Measurements from ENCODE around the gene C1orf216.
"Not testable (repeated sequence)": the region's sequence is repeated elsewhere in the genome, so short reads cannot be mapped to it uniquely, and the experiment has no call there.

The C1orf216 gene

DNA sequence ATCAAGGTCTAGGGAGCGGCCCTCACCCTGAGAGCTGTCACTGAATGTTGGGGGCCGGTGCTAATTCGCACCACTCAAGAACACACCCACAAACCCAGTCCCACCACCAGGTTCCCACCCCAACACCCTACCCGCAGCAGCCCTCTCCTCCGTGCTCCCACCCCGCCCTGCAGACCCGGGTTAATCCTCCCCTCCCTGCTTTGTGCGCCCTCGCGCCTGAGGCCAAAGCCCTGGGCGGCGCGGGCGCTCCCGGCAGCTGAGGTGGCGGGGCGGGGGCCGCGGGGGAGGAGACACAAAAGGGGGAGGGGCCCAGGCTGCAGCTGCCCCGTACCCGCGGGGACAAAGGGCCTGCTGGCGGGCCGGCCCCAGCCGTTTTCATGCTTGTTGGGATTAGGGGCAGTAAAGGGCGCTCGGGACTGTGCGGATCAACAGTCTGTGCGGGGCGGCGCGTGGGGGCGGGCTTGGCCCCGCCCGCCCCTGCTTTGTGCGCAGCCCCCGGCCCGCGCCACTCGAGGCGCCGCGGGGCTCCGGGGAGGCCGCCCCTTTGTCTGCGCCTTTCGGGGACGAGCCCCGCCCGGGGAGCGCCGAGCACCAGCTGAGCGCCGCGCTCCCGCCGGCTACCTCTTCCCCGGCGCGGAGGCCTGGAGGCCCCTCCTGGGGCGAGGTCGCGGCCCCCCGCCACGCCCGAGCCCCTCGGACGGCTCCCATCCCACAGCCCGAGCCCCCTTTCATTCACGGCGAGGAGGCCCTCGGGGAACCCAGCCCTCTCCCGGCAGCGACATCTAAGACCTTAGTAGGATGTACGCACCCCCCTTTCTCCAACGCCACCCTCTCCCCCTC lies 10.9 kb downstream of the C1orf216 start:
- no peak for DNase-seq (ENCODE audit: low read depth in 3 of 3, low spot score in 1 of 3)

GRCh38 chr1:35706846-35707600 lies 11.7 kb downstream of the C1orf216 start:
- DNase-seq (ENCODE audit: low read depth in 3 of 3, low spot score in 1 of 3), result no peak

- DNase-seq (ENCODE audit: low read depth in 3 of 3, low spot score in 1 of 3), result no peak
These were observed 16.2 kb downstream of the C1orf216 start for GRCh38 chr1:35702508-35702907.

DNA sequence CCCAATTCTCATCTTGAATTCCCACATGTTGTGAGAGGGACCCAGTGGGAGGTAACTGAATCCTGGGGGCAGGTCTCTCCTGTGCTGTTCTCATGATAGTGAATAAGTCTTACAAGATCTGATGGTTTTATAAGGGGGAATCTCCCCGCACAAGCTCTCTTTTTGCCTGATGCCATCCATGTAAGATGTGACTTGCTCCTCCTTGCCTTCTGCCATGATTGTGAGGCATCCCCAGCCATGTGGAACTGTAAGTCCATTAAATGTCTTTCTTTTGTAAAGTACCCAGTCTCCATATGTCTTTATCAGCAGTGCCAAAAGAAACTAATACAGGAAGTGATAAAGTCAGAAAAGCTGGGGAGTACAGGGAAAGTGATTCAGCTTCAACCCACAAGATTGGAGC lies 19.5 kb downstream of the C1orf216 start:
- not testable (repeated sequence) for DNase-seq (ENCODE audit: low read depth in 3 of 3, low spot score in 1 of 3)

DNA sequence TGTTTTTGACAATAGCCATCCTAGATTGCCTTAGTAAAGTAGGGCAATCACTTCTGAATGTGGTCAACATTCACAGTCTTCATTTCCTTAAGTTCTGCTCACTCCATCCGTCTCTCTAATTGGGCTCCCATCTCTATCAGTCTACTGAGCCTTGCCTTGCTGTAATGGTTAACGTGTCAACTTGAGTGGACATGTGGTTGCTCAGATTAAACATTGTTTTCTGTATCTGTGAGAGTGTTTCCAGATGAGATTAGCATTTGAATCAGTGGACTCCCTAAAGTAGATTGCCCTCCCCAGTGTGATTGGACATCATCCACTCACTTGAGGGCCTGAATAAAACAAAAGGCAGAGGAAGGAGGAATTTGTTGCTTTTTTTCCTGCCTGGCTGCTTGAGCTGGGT lies 26.4 kb downstream of the C1orf216 start:
- no peak for DNase-seq (ENCODE audit: low read depth in 3 of 3, low spot score in 1 of 3)

GRCh38 chr1:35691571-35692220 lies 27.0 kb downstream of the C1orf216 start:
- no peak for DNase-seq (ENCODE audit: low read depth in 3 of 3, low spot score in 1 of 3)

DNA sequence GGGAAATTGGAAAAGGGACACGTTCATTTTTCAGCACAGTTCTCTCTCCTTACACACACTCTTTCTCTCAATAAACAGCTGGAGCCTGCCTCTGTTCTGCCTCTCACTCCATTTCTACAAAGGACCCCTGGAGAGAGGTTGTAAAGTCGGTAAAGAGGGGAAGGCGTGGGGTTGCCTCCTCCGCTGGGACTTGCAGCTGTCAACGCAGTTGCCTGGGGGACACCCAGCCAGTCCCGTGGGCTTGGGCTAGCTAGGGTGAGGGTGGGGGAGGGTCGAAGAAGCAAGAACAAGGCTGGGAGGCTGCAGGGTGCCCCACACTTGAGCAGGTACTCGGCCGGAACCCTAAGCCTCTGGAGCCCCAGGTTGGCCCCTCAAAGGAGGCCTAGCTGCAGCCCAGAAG lies 27.6 kb downstream of the C1orf216 start:
- DNase-seq (ENCODE audit: low read depth in 3 of 3, low spot score in 1 of 3), result no peak

DNA sequence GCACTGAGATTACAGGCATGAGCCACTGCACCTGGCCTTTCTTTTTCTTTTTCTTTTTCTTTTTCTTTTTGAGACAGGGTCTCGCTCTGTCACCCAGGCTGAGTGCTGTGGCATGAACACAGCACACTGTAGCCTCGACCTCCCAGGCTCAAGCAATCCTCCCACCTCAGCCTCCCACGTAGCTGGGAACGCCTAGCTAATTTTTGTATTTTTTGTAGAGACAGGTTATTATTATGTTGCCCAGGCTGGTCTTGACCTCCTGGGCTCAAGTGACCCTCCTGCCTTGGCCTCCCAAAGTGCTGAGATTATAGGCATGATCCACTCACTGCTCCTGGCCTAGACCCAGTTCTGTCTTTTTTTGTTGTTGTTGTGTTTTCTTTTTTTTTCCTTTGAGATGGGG lies 28.6 kb downstream of the C1orf216 start:
- DNase-seq (ENCODE audit: low read depth in 3 of 3, low spot score in 1 of 3), result not testable (repeated sequence)

- no peak for DNase-seq (ENCODE audit: low read depth in 3 of 3, low spot score in 1 of 3)
These were observed 30.5 kb downstream of the C1orf216 start for GRCh38 chr1:35688161-35688560.

DNA sequence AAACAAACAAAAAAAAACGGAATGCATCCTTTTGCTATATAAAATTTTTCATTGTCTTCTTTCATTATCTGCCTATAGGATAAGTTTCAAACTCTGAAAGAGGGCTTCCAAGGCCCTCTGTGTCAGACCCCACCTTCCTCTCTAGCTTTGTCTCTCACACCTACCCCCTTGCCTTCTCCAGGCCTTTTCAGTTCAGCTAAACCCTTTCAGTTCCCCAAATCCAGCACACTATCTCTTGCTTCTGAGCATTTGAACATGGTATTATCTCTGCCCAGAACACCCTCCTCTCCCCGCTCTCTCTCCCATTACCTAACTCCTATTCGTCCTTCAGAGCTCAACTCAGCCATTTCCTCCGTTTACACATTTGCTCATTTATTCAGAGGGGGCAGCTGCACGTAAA lies 35.7 kb downstream of the C1orf216 start:
- no peak for DNase-seq (ENCODE audit: low read depth in 3 of 3, low spot score in 1 of 3)

- DNase-seq (ENCODE audit: low read depth in 3 of 3, low spot score in 1 of 3), result no peak
These were observed 38.4 kb downstream of the C1orf216 start for GRCh38 chr1:35680271-35680670.

DNA sequence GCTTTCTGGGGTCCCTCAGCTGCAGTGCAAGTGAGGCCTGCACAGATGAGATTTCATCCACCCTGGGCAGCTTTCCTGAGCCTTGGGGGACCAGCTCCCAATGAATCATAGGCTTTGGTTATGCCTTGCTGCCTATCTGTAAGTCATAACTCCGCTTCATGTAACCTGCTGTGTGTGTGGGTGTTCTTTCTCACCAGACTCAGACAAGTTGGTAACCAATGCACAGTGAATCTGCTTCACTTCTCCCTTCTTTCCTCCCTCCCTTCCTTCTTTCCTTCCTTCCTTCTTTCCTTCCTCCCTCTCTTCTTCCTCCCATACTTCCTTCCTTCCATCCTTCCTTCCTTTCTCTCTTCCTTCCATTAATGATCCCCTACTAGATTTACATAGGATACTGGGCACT lies 42.9 kb downstream of the C1orf216 start:
- no peak for DNase-seq (ENCODE audit: low read depth in 3 of 3, low spot score in 1 of 3)

DNA sequence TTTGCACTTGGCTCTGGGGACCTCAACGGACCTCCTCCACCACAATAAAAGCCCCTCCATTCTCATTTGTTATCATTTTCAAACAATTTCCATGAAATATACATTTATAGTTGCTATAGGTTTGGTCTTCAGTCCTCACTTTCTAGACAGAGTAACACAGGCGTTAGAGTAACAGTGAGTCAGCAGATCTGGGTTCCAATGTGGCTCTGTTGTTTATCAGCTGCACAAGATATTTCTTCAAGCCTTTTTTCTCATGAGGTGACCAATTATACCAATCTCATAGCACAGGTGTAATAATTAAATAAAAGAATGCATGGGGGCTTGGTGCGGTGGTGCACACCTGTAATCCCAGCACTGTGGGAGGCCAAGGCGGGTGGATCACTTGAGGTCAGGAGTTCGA lies 44.6 kb downstream of the C1orf216 start:
- DNase-seq (ENCODE audit: low read depth in 3 of 3, low spot score in 1 of 3), result no peak

DNA sequence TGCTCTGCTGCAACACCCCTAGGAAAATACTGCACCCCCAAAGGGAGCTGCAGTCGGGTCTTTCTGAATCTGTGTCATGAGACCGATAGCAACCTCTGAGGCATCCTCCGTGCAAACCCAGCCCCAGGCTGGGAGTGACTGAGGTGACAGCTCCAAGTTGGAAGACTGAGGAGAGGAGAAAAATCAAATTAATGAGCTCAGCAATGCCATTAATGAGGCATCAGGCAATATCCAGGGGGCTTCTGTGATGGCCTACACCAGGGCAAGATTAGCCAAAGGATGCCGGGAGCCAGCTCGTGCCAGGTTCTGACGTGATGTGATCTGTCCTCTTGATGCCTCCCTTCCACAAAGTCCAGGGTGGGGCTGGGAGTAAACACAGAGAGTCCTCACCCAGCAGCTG lies 46.6 kb downstream of the C1orf216 start:
- no peak for DNase-seq (ENCODE audit: low read depth in 3 of 3, low spot score in 1 of 3)

GRCh38 chr1:35668506-35668905 lies 50.2 kb downstream of the C1orf216 start:
- no peak for DNase-seq (ENCODE audit: low read depth in 3 of 3, low spot score in 1 of 3)

DNA sequence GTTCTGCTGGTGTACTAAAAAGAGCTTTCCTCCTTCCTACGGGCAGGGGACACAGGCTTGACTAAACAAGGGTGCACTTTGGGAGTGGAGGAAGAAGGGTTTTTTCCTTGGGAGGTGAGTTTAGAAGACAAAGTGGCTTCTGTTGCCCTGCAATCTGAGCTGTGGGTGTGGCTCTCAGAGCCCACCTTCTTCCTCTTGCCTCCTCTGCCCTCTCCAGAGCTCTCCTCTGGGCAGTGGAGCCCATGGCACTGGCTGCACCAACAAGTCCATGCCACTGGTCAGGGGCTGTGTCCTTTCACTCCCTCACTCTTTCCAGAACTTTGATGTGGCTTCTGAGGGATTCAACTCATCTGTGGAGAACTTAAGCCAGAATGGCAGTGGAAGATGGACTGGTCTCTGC lies 51.8 kb downstream of the C1orf216 start:
- no peak for DNase-seq (ENCODE audit: low read depth in 3 of 3, low spot score in 1 of 3)

GRCh38 chr1:35666216-35666615 lies 52.5 kb downstream of the C1orf216 start:
- DNase-seq (ENCODE audit: low read depth in 3 of 3, low spot score in 1 of 3), result no peak
